Vein endothelial cell (primary cell): ENCODE data around the gene METTL22. TPM values are rescaled to one million over a fixed set of nuclear protein-coding genes. Genes with fewer than 3 reads are reported as not detected.

ENCODE experiments used
- small RNA-seq: library from RNA; depleted of rRNA; stranded (forward); fragments of <200 nt; gene quantifications from one replicate; pipeline ENCODE3, GENCODE V24; 2012
- total RNA-seq: library from RNA; depleted of rRNA; stranded (reverse); fragments of >200 nt; gene quantifications from 2 replicates; pipeline ENCODE4 v1.2.3, GENCODE V29; 2012

Gene METTL22
- total RNA-seq = 23.0 and 33.6 TPM in 2 replicates

GRCh38 chr16:8621572-8622314 lies at the start of gene METTL22:
TSS of gene METTL22 (plus strand) at chr16:8621698. CDS start at chr16:8625666, 3,968 bp downstream.

GRCh38 chr16:8589900-8590688 lies 31.4 kb upstream of the METTL22 start, which contains the start of gene TMEM114:
TSS of gene TMEM114 (minus strand) at chr16:8590511. CDS start at chr16:8589838, 673 bp downstream.

GRCh38 chr16:8674413-8675022 lies 53.0 kb downstream of the METTL22 start, which contains the start of gene ABAT:
TSS of gene ABAT (plus strand) at chr16:8674617. CDS start at chr16:8735740, 61,123 bp downstream.

Small RNA genes lying within 50 kb of the gene (small RNA-seq; reads per million reads assigned to genes)
- gene RN7SL743P = not detected

Other genes starting within 250 kb of the METTL22 start
- not detected in 2 replicates for gene TMEM114, start 31.2 kb upstream of the METTL22 start, total RNA-seq
- 0.98 and 1.1 TPM in 2 replicates for gene ABAT, start 52.9 kb downstream of the METTL22 start, total RNA-seq
- 2.9 and 4.6 TPM in 2 replicates for gene TMEM186, start 175.9 kb downstream of the METTL22 start, total RNA-seq
- gene PMM2, start 176.1 kb downstream of the METTL22 start, total RNA-seq = 49.6 and 52.4 TPM in 2 replicates
- 59.0 and 97.0 TPM in 2 replicates for gene CARHSP1, start 247.3 kb downstream of the METTL22 start, total RNA-seq